ENCODE data around the gene RNF214. TPM values are rescaled to one million over a fixed set of nuclear protein-coding genes. Genes with fewer than 3 reads are reported as not detected.

The RNF214 gene
- total and polyA plus RNA-seq, 2 of the 13 experiments (the other 11 are each of a cell fraction or from before 2014, with no cell fraction given): 10.7 to 12.6 TPM

DNA sequence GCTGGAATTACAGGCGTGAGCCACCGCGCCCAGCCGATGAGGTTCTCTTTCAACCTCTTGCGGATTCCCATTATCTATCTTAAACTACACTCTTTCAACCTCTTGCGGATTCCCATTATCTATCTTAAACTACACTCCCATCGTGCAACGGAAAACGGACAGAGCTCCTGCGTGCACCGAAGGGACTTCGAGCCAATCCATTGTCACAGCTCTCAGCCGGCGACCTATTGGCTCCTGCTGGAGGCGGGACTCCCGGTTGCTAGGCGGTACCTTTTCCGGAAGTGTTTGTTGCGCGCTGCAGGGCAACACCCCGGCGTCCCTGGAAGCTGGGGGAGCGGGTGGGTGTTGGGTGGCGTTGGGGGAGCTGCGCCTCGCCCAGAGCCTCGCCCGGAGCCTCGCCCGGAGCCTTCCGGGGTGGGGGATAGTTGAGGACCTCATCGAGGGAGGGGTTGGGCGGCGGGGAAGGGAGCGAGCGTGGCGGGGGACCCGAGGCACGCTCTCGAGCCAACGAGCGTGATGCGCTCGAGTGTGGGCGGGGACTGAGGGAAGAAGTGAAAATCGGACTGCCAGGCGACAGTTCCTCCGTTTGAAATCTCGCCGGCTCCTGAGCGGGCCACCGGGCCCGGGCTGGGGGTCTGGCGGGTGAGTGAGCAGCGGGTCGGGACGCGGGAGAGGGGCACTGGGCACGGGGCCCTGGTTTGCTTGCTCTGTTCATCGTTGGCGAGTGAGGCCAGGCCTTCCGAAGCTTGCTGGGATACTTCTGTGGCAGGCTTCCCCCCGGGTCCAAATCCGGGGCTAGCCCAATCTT, 95.3 kb downstream of the RNF214 start, which contains the start of gene CEP164 (continued):
- TF ChIP-seq REST (IDR thresholded peaks at IDR 0.05; ENCODE audit: borderline replicate concordance in 1 of 2, low read depth in 1 of 2, low read length in 2 of 2) (no peak), PAX8 (CRISPR knock-in tag; IDR thresholded peaks at IDR 0.05; ENCODE audit: borderline replicate concordance) (no peak), KLF12 (CRISPR knock-in tag; IDR thresholded peaks at IDR 0.05; ENCODE audit: borderline replicate concordance) (peak; percentile 83; the same call in 1 of the 2 replicates), TEAD2 (CRISPR knock-in tag; IDR thresholded peaks at IDR 0.05) (no peak), ZNF766 (CRISPR knock-in tag; IDR thresholded peaks at IDR 0.05; ENCODE audit: borderline replicate concordance) (no peak), ZNF260 (CRISPR knock-in tag; IDR thresholded peaks at IDR 0.05; ENCODE audit: borderline replicate concordance, low read depth) (no peak), JARID2 (CRISPR knock-in tag; IDR thresholded peaks at IDR 0.05; ENCODE audit: insufficient replicate concordance) (no peak), ZNF430 (CRISPR knock-in tag; IDR thresholded peaks at IDR 0.05) (0 out of 2 replicates have a peak, but pooled peaks have one; percentile 55), ZSCAN29 (CRISPR knock-in tag; conservative IDR thresholded peaks at IDR 0.05) (no peak), MYNN (CRISPR knock-in tag; IDR thresholded peaks at IDR 0.05; ENCODE audit: low read depth) (no peak), ZNF12 (CRISPR knock-in tag; IDR thresholded peaks at IDR 0.05) (no peak), ZNF143 (CRISPR knock-in tag; IDR thresholded peaks at IDR 0.05) (peak; percentile 90), DRAP1 (CRISPR knock-in tag; IDR thresholded peaks at IDR 0.05) (no peak), PTBP1 (IDR thresholded peaks at IDR 0.05; ENCODE audit: low read depth, low read length, poor library complexity, severe bottlenecking) (no peak), REPIN1 (CRISPR knock-in tag; IDR thresholded peaks at IDR 0.05; ENCODE audit: borderline replicate concordance, low read depth) (no peak; the same call in 1 of the 2 replicates), ZNF510 (CRISPR knock-in tag; IDR thresholded peaks at IDR 0.05; ENCODE audit: low read depth) (no peak), KLF9 (CRISPR knock-in tag; IDR thresholded peaks at IDR 0.05; ENCODE audit: low read depth) (no peak)
- TF ChIP-seq, protein P1, sequence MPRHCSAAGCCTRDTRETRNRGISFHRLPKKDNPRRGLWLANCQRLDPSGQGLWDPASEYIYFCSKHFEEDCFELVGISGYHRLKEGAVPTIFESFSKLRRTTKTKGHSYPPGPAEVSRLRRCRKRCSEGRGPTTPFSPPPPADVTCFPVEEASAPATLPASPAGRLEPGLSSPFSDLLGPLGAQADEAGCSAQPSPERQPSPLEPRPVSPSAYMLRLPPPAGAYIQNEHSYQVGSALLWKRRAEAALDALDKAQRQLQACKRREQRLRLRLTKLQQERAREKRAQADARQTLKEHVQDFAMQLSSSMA (CRISPR knock-in tag; IDR thresholded peaks at IDR 0.05): no peak
- TF ChIP-seq, protein P2, sequence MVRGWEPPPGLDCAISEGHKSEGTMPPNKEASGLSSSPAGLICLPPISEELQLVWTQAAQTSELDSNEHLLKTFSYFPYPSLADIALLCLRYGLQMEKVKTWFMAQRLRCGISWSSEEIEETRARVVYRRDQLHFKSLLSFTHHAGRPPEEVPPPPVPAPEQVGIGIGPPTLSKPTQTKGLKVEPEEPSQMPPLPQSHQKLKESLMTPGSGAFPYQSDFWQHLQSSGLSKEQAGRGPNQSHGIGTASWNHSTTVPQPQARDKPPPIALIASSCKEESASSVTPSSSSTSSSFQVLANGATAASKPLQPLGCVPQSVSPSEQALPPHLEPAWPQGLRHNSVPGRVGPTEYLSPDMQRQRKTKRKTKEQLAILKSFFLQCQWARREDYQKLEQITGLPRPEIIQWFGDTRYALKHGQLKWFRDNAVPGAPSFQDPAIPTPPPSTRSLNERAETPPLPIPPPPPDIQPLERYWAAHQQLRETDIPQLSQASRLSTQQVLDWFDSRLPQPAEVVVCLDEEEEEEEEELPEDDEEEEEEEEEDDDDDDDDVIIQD (CRISPR knock-in tag; IDR thresholded peaks at IDR 0.05; ENCODE audit: low read depth): no peak
- TF ChIP-seq, protein P3, sequence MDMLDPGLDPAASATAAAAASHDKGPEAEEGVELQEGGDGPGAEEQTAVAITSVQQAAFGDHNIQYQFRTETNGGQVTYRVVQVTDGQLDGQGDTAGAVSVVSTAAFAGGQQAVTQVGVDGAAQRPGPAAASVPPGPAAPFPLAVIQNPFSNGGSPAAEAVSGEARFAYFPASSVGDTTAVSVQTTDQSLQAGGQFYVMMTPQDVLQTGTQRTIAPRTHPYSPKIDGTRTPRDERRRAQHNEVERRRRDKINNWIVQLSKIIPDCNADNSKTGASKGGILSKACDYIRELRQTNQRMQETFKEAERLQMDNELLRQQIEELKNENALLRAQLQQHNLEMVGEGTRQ (IDR thresholded peaks at IDR 0.05; ENCODE audit: low read depth, low read length): no peak
- TF ChIP-seq, protein P3 (CRISPR knock-in tag; IDR thresholded peaks at IDR 0.05; ENCODE audit: borderline replicate concordance): no peak

Data from HepG2 (cell line).